Heart left ventricle (tissue), 13 donors: ENCODE results near the gene NOTCH2.
A peak's percentile ranks its signal among the peaks of the same experiment; 100 is the strongest.

Source experiments
- POLR2A ChIP-seq, 2 donors: fragments of 450-650 bp; IDR thresholded peaks; one replicate each; pipeline ENCODE4 v1.6.1; 2017; ENCODE audit warnings: antibody characterized with exemption in 2 of 2, mild to moderate bottlenecking in 2 of 2, moderate library complexity in 2 of 2
- TF ChIP-seq, protein P1 (sequence below), 12 donors: fragments of 200-600 bp; sonication (generic) in 4 of 12; IDR thresholded peaks; one replicate each; pipeline versions ENCODE4 v1.5.0 to v1.8.0; 2018 to 2022; ENCODE audit warnings: antibody characterized with exemption in 12 of 12, mild to moderate bottlenecking in 5 of 12
- donor health status: ischemic (EF 13 %, LVEDD 7.1; RV severe dilation, severe dysfunction).
- donor health status: DM: no; HTN: yes; CAD: no.
- donor health status: DM: no; HTN: no; CAD: no.
- donor health status: ischemic (EF 25% LVEDD 6.9; RV normal size, moderate dysfunction).
- donor health status: ischemic (EF 25% LVEDD 5.7; RV mildly dilated, moderate dysfunction).
- donor health status: ischemic (EF 35%, LVEDD 5.7; RV mildly dilated, moderate dysfunction).
- donor health status: nonischemic (EF 11% LVEDD 7.7; RV severe dilation, severe dysfunction).
- donor health status: DM: yes; HTN: yes; CAD: no.
- donor health status: PGD.
- donor health status: ischemic (EF 29% LVEDD 5.4; RV normal size, mild dysfunction).
- donor health status: nonischemic (EF 23%, LVEDD 6.1; RV moderate dilation, normal function).

DNA sequence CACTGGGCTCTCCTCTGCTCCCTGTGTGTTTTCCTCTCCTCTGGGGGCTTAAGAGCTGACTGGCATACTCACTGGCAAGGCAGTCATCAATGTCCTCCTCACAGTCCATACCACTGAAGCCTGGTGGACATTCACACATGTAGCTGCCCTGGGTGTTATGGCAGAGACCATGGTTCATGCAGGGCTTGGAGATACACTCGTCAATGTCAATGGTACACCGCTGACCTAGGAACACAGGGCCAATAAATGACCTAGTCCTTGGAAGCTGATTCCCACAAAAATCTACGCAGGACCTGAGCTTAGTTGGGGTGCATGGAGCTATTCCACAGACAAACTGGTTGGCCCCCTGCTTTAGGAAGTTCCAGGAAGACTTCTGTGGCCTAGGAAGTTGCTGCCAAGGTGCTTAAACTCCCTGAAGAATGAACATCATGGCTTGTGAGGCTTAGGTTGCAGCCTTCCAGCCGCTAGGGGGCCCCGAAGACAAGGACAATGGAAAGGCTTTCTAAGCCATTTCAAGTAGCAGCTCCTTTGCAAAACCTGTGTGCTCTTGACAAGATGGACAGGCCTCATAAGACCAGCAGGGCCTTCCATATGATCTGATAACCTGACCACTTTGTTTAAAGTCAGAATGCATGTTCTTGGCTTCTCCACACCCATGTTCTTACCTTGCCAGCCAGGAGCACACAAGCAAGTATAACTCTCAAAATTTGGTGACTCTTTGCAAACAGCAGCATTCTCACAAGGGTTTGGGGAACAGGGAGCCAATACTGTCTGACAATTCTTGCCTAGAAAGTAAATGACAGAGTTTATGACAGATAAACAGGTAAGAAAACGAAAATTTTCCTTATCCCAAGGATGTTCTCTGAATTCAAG lies 120.9 kb downstream of the NOTCH2 start:
- TF ChIP-seq, protein P1, sequence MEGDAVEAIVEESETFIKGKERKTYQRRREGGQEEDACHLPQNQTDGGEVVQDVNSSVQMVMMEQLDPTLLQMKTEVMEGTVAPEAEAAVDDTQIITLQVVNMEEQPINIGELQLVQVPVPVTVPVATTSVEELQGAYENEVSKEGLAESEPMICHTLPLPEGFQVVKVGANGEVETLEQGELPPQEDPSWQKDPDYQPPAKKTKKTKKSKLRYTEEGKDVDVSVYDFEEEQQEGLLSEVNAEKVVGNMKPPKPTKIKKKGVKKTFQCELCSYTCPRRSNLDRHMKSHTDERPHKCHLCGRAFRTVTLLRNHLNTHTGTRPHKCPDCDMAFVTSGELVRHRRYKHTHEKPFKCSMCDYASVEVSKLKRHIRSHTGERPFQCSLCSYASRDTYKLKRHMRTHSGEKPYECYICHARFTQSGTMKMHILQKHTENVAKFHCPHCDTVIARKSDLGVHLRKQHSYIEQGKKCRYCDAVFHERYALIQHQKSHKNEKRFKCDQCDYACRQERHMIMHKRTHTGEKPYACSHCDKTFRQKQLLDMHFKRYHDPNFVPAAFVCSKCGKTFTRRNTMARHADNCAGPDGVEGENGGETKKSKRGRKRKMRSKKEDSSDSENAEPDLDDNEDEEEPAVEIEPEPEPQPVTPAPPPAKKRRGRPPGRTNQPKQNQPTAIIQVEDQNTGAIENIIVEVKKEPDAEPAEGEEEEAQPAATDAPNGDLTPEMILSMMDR (IDR thresholded peaks at IDR 0.05), result peak; percentile 65 to 86 (median 77)
- no peak for TF ChIP-seq POLR2A (IDR thresholded peaks at IDR 0.05)
